GM12891 (cell line): ENCODE data around the gene KATNIP.

Experiments used
- POLR2A ChIP-seq: IDR thresholded peaks from 2 replicates; pipeline ENCODE4 v1.6.1; 2011; ENCODE audit warnings: low read depth, low read length, control low read depth
- POLR2AphosphoS5 ChIP-seq: IDR thresholded peaks from 2 replicates; pipeline ENCODE4 v1.6.1; 2011; ENCODE audit warnings: low read depth, low read length, control low read depth
- SPI1 ChIP-seq: IDR thresholded peaks from 2 replicates; pipeline ENCODE4 v1.6.1; 2011; ENCODE audit warnings: low read depth, low read length, control low read depth

DNA sequence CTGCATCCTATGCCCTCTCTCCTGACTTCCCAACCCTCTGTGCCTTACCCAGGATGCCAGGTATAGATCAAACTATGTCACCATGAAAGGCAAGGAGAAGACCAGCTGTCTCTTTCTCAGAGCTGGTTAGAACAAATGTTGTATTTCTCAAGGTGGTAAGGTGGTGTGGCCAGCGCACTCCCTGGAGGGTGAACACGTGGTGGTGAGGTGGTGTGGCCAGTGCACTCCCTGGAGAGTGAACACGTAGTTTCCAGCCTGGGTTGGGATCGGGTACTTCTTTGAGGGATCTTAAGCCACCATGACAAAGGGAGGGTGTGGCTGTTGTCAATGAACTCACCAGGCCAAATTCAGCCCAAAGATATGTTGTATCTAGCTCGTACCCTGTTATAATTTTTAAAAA lies 26.8 kb downstream of the KATNIP start:
- TF ChIP-seq POLR2AphosphoS5 = no peak
- TF ChIP-seq SPI1 = no peak
- TF ChIP-seq POLR2A = no peak
